Measurements from ENCODE around the gene EPHA4.

DNA sequence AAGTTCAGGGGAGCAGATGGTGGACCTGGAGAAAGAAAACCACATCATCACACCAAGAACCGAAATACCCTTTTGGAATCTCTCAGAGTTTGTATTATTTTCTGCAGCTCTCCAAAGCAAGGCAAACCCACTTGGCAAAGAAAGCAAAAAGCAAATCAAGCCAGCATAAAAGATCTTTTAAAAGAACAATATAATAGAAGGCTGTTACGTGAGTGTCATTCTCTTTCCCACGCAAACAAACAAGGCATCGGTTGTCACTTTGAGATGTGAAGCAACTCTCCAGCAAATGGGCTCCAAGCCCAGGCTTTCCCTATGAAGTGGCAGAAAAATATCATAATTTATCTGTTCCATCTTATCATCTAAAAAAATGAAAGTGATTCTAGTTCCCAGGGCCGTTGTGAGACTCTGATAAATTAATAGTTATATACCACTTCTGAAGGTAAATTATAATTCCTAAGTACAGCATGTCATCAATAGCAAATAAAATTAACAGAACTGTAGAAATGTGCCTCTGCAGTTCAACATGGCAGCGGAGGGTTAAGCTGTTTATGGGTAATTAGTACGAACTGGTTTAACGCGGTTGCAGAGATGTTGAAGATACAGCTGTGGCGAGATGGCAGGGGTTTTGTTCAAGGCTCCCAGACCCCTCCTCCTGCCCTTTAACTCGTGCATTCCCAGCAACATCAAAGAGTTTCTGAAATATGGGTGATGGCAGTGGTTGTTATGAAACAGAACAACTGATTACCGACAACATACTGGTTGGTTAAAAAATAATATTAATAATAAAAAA, 89.2 kb downstream of the EPHA4 start:
- TF ChIP-seq, protein P1, sequence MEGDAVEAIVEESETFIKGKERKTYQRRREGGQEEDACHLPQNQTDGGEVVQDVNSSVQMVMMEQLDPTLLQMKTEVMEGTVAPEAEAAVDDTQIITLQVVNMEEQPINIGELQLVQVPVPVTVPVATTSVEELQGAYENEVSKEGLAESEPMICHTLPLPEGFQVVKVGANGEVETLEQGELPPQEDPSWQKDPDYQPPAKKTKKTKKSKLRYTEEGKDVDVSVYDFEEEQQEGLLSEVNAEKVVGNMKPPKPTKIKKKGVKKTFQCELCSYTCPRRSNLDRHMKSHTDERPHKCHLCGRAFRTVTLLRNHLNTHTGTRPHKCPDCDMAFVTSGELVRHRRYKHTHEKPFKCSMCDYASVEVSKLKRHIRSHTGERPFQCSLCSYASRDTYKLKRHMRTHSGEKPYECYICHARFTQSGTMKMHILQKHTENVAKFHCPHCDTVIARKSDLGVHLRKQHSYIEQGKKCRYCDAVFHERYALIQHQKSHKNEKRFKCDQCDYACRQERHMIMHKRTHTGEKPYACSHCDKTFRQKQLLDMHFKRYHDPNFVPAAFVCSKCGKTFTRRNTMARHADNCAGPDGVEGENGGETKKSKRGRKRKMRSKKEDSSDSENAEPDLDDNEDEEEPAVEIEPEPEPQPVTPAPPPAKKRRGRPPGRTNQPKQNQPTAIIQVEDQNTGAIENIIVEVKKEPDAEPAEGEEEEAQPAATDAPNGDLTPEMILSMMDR (conservative IDR thresholded peaks at IDR 0.05 in 1 of 2, IDR thresholded peaks at IDR 0.05 in 1 of 2; ENCODE audit: low read depth in 1 of 2, low read length in 2 of 2): no peak
- no peak for TF ChIP-seq EZH2 (IDR thresholded peaks at IDR 0.05; ENCODE audit: low read length, missing control alignments)

Data from fibroblast of lung (primary cell).